OCI-LY3 (cell line): ENCODE data around the gene TTC21A.

Source experiments
- EZH2phosphoT487 ChIP-seq: fragments of 200-600 bp; shearing (Covaris generic); IDR thresholded peaks from 2 replicates; pipeline ENCODE4 v1.6.1; 2018; ENCODE audit warnings: antibody characterized with exemption, mixed run types, low read depth
- TF ChIP-seq, protein P1 (sequence below): fragments of 200-600, 300-600 bp; sonication (generic); IDR thresholded peaks from 2 replicates; pipeline ENCODE4 v1.5.1; 2014; ENCODE audit warnings: antibody characterized with exemption, low read length, low read depth

DNA sequence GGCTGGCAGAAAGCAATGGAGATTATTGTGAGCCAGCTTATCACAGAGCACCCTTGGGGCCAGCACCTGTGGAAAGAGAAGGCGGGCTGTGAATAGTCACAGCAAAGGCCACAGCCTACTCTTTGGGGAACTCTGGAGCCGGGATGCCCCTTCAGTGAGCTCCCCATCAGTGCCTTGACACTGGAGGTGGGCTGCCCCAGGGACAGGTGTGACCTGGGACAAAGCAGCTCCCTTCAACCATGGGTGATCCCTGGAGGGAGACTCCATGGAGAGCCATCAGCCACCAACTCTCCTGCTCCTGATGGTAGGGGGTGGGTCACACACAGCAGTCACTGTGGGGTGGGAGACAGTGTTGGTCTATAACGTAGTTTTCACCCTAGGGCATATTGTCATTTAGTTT, 5.8 kb downstream of the TTC21A start:
- TF ChIP-seq, protein P1, sequence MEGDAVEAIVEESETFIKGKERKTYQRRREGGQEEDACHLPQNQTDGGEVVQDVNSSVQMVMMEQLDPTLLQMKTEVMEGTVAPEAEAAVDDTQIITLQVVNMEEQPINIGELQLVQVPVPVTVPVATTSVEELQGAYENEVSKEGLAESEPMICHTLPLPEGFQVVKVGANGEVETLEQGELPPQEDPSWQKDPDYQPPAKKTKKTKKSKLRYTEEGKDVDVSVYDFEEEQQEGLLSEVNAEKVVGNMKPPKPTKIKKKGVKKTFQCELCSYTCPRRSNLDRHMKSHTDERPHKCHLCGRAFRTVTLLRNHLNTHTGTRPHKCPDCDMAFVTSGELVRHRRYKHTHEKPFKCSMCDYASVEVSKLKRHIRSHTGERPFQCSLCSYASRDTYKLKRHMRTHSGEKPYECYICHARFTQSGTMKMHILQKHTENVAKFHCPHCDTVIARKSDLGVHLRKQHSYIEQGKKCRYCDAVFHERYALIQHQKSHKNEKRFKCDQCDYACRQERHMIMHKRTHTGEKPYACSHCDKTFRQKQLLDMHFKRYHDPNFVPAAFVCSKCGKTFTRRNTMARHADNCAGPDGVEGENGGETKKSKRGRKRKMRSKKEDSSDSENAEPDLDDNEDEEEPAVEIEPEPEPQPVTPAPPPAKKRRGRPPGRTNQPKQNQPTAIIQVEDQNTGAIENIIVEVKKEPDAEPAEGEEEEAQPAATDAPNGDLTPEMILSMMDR: no peak
- no peak for TF ChIP-seq EZH2phosphoT487
